LoVo (cell line): Measurements from ENCODE around the gene FTH1.
"Not testable (repeated sequence)": the region's sequence is repeated elsewhere in the genome, so short reads cannot be mapped to it uniquely, and the experiment has no call there.

Experiments used
- DNase-seq: peaks from one replicate; pipeline ENCODE4 v3.0.0-alpha.2; 2016; ENCODE audit warnings: low spot score

The FTH1 gene

GRCh38 chr11:61963282-61964057, 4.0 kb downstream of the FTH1 start:
- DNase-seq: peak; percentile 73

DNA sequence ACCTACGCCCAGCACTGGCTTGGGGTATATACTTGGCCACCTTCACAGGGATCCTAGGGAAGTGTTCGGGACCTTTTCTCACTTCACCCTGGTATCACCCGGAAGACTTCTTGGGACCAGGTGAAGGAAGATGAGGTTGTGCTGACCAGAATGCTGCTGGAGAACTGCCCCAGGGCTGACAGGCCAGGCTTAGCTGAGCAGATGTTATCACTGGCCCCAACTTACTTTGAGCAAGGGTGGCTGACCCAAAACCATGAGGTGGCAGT, 4.5 kb downstream of the FTH1 start:
- peak; percentile 65 for DNase-seq

GRCh38 chr11:61962213-61963015, 5.0 kb downstream of the FTH1 start:
- no peak for DNase-seq

GRCh38 chr11:61961570-61962212, 5.7 kb downstream of the FTH1 start:
- DNase-seq: peak; percentile 85

- DNase-seq: no peak
These were observed 6.9 kb downstream of the FTH1 start for GRCh38 chr11:61960532-61960931.

- no peak for DNase-seq
These were observed 7.8 kb downstream of the FTH1 start for GRCh38 chr11:61959678-61960077.

- DNase-seq: peak; percentile 63
These were observed 8.3 kb downstream of the FTH1 start for GRCh38 chr11:61959114-61959513.

DNA sequence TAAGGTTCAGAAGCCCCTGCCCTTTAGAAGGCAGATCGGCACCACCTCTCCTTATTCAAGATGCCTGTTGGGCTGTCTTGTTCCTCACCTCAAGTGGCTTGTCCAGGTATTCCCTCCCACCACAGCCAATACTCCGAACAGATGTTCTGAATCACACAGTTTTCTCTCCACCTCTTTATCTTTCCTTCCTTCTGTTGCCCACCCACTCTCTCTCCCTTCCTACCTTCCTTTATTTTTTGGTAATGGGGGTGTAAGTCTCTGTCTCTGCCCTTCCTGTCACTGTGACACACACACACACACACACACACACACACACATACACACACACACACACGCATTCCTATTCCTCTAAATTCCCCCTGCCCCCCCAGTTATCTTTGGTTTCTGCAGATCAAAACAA, 8.8 kb downstream of the FTH1 start:
- DNase-seq: no peak

- no peak for DNase-seq
These were observed 10.2 kb downstream of the FTH1 start for GRCh38 chr11:61957021-61957770.

- DNase-seq: no peak
These were observed 11.0 kb downstream of the FTH1 start for GRCh38 chr11:61956191-61957020.

GRCh38 chr11:61955422-61956135, 11.9 kb downstream of the FTH1 start:
- no peak for DNase-seq

DNA sequence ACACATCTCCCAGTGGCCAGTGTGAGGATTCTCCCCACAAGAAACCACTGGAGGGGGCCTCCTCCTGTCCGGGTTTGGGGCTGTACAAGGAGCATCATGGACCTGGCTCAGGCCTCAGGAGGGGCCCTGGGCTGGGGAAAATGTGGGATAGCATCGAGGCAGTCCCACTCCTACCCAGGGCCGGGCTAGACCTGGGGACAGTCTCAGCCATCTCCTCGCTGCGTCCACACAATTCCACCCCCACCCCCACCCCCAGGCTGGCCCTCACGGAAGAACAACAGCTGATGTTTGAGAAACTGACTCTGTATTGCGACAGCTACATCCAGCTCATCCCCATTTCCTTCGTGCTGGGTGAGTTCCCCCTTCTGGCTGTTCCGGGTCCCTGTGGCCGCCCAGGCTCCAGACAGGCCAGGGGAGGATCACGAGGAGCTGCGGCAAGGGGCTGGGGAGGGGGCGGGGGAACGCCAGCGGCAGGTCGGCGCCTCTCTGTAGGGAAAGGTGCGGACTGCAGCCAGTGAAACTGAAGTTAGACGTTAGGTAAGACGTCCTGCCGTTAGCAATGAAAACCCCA, 12.5 kb downstream of the FTH1 start:
- no peak for DNase-seq

DNA sequence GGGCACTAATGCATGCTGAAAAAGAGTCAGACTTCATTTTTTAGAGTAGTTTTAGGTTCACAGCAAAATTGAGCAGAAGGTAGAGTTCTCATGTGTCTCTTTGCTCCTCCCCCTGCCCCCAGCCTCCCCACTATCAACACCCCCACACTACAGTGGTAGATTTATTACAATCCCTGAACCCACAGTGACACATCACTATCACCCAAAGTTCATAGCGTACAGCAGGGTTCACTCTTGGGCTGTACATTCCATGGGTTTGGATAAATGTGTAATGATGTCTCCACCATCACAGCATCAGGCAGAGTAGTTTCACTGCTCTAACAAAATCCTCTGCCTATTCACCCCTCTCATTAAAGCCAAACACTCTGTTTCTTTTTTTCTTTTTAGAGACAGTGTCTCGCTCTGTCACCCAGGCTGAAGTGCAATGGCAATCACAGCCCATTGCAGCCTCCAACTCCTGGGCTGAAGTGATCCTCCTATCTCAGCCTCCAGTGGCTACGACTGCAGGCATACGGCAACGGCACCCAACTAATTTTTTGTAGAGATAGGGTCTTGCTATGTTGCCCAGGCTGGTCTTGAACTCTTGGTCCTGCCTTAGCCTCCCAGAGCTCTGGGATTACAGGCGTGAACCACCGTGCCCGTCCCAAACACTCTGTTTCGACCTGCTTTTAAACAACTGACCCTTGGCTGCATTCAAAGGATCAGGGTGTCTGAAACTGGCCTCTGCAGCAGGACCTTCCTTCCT, 13.2 kb downstream of the FTH1 start:
- DNase-seq: no peak

DNA sequence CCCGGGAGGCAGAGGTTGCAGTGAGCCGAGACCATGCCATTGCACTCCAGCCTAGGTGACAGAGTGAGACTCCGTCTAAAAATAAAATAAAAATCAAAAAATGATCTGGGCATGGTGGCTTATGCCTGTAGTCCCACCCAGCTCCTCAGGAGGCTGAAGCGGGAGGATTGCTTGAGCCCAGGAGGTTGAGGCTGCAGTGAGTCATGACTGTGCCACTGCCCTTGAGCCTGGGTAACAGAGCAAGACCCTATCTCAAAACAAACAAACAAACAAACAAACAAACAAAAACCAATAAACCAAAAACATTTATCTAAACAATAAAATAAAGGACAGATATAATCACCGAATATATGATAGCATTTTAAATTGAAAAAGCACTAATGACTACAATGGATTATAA, 13.8 kb downstream of the FTH1 start:
- not testable (repeated sequence) for DNase-seq

- no peak for DNase-seq
These were observed 14.6 kb downstream of the FTH1 start for GRCh38 chr11:61952882-61953281.

DNA sequence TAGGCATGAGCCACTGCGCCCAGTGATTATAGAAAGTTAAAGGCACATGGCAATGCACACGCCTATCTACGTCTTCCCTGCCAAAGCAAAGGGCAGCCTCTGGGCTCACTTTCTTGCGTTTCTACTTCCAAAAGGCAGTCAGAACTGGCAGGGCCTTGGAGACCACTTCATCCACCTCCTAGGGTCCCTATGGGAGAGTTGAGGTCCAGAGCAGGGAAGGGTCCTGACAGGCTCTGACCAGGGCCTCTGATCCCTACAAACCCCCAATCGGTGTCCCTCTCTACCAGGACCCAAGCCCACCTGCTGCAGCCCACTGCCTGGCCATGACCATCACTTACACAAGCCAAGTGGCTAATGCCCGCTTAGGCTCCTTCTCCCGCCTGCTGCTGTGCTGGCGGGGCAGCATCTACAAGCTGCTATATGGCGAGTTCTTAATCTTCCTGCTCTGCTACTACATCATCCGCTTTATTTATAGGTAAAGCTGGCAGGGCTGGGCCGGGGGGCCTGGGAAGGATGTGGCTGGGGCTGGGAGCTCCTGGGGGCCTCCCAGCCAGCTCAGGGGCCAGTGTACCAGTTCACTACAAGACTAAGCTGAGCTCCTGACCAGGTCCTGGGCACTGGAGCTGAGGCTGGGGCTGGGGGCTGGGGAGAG, 15.8 kb downstream of the FTH1 start:
- no peak for DNase-seq

DNA sequence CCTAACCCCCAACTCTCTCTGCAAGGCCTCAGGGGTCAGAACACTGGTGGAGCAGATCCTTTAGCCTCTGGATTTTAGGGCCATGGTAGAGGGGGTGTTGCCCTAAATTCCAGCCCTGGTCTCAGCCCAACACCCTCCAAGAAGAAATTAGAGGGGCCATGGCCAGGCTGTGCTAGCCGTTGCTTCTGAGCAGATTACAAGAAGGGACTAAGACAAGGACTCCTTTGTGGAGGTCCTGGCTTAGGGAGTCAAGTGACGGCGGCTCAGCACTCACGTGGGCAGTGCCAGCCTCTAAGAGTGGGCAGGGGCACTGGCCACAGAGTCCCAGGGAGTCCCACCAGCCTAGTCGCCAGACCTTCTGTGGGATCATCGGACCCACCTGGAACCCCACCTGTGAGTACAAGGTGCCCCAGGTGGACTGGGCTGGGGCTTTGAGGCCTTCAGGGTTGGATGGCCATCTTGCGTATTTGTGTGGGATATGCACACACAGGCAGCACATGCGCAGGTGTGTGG, 17.3 kb downstream of the FTH1 start, which contains the start of gene BEST1:
Gene BEST1, plus strand, starts transcription at position 317 of the 513 bp plus-strand sequence. CDS start 1,456 bp downstream, outside the sequence.
- DNase-seq: no peak

- peak; percentile 83 for DNase-seq
These were observed 18.0 kb downstream of the FTH1 start for GRCh38 chr11:61949169-61950034.
